ENCODE data around the gene ARL14.

- TF ChIP-seq POLR2A (IDR thresholded peaks at IDR 0.05; ENCODE audit: low read length): no peak
- TF ChIP-seq GATA1 (IDR thresholded peaks at IDR 0.05; ENCODE audit: low read depth, low read length): no peak
Observed at GRCh38 chr3:160671231-160671630, 5.7 kb upstream of the ARL14 start.

All from erythroblast (primary cell).